Neural crest cell (in vitro differentiated cells): ENCODE data around the gene WWP2. TPM values are rescaled to one million over a fixed set of nuclear protein-coding genes. Genes with fewer than 3 reads are reported as not detected.

Source experiments
- DNase-seq: peaks from one replicate; pipeline ENCODE4 v3.0.0; 2021; ENCODE audit warnings: low read depth, mixed read lengths, low spot score
- H3K27ac Mint-ChIP-seq: one replicate; pipeline ENCODE4 v1.8.0; 2021; ENCODE audit warnings: mild to moderate bottlenecking, mixed read lengths; ENCODE audit not compliant: unreplicated experiment
- H3K27me3 Mint-ChIP-seq: 2 replicates; pipeline ENCODE4 v1.8.0; 2021; ENCODE audit warnings: low read depth, mild to moderate bottlenecking, mixed read lengths
- H3K36me3 Mint-ChIP-seq: 2 replicates; pipeline ENCODE4 v1.8.0; 2021; ENCODE audit warnings: low read depth, mild to moderate bottlenecking, mixed read lengths
- H3K4me1 Mint-ChIP-seq: 2 replicates; pipeline ENCODE4 v1.8.0; 2021; ENCODE audit warnings: mixed read lengths
- H3K4me3 Mint-ChIP-seq: one replicate; pipeline ENCODE4 v1.8.0; 2021; ENCODE audit warnings: mild to moderate bottlenecking, mixed read lengths
- H3K9me3 Mint-ChIP-seq: 2 replicates; pipeline ENCODE4 v1.8.0; 2021; ENCODE audit warnings: mixed read lengths
- total RNA-seq: library from RNA; stranded (reverse); gene quantifications from 2 replicates; pipeline ENCODE4 v1.2.1, GENCODE V29; 2021
- TF ChIP-seq, protein P1 (sequence below): fragments of 200-600 bp; sonication (generic); conservative IDR thresholded peaks from 2 replicates; pipeline ENCODE4 v1.5.0; 2021; ENCODE audit warnings: antibody characterized with exemption, mild to moderate bottlenecking

Gene WWP2
- total RNA-seq, 1 donor from 2014 or later, result 48.7 TPM

DNA sequence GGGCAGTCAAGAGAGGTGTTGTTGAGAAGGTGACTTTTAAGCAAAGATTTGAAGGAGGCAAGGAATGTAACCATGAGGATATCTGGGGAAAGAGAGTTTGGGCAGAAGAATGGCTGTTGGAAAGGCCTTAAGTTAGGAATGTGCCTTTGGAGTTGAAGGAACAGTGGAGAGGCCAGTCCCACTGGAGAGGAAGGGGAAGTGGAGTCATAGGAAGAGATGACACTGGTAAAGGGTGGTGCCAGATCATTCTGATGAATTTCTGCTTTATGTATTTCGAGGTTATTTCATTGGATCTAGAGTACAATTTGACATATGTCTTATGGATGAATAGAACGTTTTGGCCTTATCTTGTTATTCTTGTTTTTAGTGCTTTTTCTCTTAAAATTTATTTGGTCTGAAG, 93.5 kb downstream of the WWP2 start:
- no peak for DNase-seq
- Mint-ChIP-seq H3K9me3 (no peaks in the 10 kb centered on the region), H3K36me3 (peaks cover 19% of the 10 kb centered on the region), H3K27me3 (no peaks in the 10 kb centered on the region), H3K4me1 (peaks cover 30% of the 10 kb centered on the region), H3K27ac (no peak overlapping the region), H3K4me3 (no peak overlapping the region)
- TF ChIP-seq, protein P1, sequence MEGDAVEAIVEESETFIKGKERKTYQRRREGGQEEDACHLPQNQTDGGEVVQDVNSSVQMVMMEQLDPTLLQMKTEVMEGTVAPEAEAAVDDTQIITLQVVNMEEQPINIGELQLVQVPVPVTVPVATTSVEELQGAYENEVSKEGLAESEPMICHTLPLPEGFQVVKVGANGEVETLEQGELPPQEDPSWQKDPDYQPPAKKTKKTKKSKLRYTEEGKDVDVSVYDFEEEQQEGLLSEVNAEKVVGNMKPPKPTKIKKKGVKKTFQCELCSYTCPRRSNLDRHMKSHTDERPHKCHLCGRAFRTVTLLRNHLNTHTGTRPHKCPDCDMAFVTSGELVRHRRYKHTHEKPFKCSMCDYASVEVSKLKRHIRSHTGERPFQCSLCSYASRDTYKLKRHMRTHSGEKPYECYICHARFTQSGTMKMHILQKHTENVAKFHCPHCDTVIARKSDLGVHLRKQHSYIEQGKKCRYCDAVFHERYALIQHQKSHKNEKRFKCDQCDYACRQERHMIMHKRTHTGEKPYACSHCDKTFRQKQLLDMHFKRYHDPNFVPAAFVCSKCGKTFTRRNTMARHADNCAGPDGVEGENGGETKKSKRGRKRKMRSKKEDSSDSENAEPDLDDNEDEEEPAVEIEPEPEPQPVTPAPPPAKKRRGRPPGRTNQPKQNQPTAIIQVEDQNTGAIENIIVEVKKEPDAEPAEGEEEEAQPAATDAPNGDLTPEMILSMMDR, result no peak

DNA sequence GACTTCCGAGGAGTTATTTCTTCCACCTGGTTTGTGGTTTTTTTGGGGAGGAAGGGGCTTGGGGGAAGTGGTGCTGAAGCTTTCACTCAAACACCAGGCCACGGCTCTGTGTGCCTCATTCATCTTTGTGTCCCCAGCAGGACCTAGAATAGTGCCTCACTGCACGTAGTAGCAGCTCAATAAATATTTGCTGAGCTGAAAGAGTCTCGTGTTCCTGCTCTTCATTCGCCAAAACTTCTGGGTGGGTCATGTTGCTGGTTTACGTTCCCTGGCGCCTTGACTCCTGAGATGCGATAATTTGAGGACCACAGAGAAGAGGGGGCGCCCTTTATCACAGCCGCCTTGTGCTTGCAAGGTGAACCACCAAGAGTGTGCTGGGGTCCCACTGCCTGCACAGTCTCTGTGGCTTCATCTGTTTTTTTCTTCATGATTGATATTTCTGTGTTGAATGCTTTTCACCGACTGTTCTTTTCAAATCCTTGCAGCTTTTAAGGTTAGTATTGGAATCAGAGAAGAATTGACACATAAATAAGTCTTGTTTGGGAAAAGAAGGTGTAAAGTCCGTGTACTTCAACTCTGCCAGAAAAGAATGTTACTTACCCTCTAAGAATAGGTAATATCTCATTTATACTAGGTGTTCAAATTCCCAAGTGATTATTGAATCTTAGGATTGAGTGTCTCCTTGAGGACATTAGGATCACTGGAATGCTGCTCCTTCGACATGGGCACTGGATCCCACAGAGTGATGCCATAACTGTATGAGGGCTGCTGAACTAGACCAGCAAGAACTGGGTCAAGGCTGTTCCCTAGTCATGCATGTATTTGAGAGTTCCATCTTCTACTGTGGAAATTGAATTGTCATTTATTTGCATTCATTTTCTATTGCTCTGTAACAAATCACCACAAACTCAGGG, 96.3 kb downstream of the WWP2 start:
- TF ChIP-seq, protein P1, result no peak
- H3K4me3 Mint-ChIP-seq, result no peak overlapping the region
- H3K4me1 Mint-ChIP-seq, result peaks cover 29% of the 10 kb centered on the region
- no peaks in the 10 kb centered on the region for H3K27me3 Mint-ChIP-seq
- no peak for DNase-seq
- no peaks in the 10 kb centered on the region for H3K9me3 Mint-ChIP-seq
- H3K27ac Mint-ChIP-seq, result no peak overlapping the region
- peaks cover 13% of the 10 kb centered on the region for H3K36me3 Mint-ChIP-seq

DNA sequence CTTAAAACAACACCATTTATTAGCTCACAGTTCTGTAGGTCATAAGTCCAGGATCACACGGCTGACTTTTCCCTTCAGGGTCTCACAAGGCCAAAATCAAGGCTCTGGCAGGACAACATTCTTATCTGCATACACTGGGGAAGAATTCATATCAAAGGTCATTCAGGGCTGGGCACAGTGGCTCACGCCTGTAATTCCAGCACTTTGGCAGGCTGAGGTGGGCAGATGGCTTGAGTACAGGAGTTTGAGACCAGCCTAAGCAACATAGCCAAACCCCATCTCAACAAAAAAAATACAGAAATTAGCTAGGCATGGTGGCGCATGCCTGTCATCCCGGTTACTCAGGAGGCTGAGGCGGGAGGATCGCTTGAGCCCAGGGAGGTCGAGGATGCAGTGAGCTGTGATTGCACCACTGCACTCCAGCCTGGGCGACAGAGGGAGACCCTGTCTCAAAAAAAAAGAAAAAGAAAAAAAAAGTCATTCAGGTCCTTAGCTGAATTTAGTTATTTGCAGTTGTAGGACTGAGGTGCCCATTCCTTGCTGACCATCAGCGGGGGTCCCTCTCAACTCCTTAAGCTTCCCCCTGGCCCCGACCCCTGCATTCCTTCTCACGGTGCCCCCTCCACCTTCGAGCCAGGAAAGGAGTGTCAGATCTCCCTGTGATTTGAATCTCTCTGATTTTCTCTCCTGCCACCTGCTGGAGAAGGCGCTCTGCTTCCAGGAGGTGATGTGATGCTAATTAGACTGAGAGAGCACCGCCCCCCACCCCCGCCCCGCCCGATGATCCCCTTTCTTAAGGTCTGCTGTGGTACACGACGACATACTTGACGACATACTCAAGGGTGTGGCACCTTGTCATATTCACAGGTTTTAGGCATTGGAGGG, 97.2 kb downstream of the WWP2 start:
- Mint-ChIP-seq H3K4me3 (no peak overlapping the region), H3K27ac (no peak overlapping the region), H3K9me3 (no peaks in the 10 kb centered on the region), H3K4me1 (peaks cover 22% of the 10 kb centered on the region), H3K27me3 (no peaks in the 10 kb centered on the region), H3K36me3 (peaks cover 6% of the 10 kb centered on the region)
- TF ChIP-seq, protein P1, result peak; percentile 36
- DNase-seq, result no peak

DNA sequence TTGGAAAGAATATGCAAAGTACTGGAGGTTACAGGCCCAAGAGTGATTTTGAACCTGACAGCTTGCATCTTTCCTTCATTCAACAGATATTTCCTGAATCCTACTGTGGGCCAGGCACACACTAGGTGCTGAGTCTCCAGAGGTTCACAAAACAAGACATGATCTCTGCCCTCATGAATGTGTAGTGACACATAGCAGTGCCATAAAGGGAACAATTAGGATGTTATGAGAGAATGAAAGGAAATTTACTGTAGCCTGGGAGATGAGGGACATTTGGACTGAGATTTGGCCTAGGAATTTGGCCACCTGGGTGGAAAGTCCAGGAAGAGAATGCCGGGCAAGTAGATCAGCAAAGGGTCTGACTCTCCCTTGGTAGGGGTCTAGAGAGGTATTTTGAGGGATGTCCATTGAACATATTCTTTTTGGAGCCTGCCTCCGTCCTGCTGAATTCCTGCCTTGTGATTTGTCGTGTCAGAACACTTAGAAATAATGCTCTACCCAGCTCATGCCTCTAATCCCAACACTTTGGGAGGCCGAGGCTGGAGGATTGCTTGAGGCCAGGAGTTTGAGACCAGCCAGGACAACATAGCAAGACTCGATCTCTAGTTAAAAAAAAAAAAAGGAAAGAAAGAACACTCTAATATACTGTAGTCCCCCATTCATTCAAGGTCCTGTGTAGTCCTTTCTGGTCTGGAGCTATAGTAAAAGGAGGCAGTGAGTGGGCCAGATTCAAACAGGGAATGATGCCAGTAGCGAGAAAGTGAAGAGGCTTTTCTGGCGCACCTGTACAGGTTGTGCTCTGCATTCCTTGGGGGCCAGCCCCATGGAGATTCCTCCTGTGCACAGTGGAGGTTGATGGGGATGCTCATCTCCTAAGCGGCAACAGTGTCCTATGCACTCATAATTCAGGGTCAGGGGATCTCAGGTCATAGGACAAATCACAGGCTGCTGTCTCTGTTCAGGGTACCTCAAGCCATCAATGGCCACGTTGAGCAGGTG, 98.4 kb downstream of the WWP2 start:
- H3K27ac Mint-ChIP-seq, result no peak overlapping the region
- peaks cover 6% of the 10 kb centered on the region for H3K36me3 Mint-ChIP-seq
- TF ChIP-seq, protein P1, result no peak
- no peak for DNase-seq
- no peaks in the 10 kb centered on the region for H3K9me3 Mint-ChIP-seq
- no peak overlapping the region for H3K4me3 Mint-ChIP-seq
- no peaks in the 10 kb centered on the region for H3K27me3 Mint-ChIP-seq
- H3K4me1 Mint-ChIP-seq, result peaks cover 24% of the 10 kb centered on the region
